Fibroblast of mammary gland (primary cell): ENCODE results near the gene DPM2.

ENCODE experiments used
- DNase-seq: peaks from one replicate; pipeline ENCODE4 v3.0.0-alpha.2; 2010; ENCODE audit warnings: low read depth
- H3K4me3 ChIP-seq: 2 replicates; pipeline ENCODE4 v1.5.1; 2011; ENCODE audit warnings: low read depth, mild to moderate bottlenecking, low read length, moderate library complexity; ENCODE audit not compliant: control insufficient read depth
- CTCF ChIP-seq: conservative IDR thresholded peaks from 2 replicates; pipeline ENCODE4 v1.5.1; 2011; ENCODE audit warnings: low read depth, low read length, inconsistent platforms; ENCODE audit not compliant: control insufficient read depth, insufficient read depth

Gene DPM2

GRCh38 chr9:127980706-127981558 is 43.3 kb upstream of the DPM2 start, which contains the start of gene EEIG1:
Gene EEIG1 (minus strand): TSS chr9:127980989. CDS start chr9:127980137, 852 bp downstream.
- peak; percentile 76 for DNase-seq
- TF ChIP-seq CTCF = no peak
- H3K4me3 ChIP-seq = peak within 1 kb of the TSS; percentile 71

- no peak for TF ChIP-seq CTCF
- no peak for DNase-seq
- peak overlapping the region; percentile 71 for H3K4me3 ChIP-seq
Observed at GRCh38 chr9:127980060-127980705, 42.5 kb upstream of the DPM2 start.

- TF ChIP-seq CTCF = no peak
- peak; percentile 45 for DNase-seq
- H3K4me3 ChIP-seq = peak overlapping the region; percentile 71
Observed at GRCh38 chr9:127979333-127980059, 41.8 kb upstream of the DPM2 start.

DNA sequence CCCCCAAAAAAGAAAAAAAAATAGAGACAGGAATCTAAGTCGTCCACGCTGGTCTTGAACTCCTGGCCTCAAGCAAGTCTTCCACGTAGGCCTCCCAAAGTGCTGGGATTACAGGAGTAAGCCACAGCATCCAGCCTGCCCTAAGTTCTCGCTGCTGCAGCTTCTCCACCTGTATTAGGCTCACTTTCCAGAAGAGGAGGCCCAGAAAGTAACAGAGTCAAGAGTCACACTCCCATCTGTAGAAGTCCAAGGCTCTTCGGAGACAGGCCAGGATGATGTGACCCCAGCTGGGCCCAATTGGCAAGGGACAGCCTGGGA is 41.3 kb upstream of the DPM2 start:
- no peak for TF ChIP-seq CTCF
- DNase-seq = no peak
- H3K4me3 ChIP-seq = peak overlapping the region; percentile 71

DNA sequence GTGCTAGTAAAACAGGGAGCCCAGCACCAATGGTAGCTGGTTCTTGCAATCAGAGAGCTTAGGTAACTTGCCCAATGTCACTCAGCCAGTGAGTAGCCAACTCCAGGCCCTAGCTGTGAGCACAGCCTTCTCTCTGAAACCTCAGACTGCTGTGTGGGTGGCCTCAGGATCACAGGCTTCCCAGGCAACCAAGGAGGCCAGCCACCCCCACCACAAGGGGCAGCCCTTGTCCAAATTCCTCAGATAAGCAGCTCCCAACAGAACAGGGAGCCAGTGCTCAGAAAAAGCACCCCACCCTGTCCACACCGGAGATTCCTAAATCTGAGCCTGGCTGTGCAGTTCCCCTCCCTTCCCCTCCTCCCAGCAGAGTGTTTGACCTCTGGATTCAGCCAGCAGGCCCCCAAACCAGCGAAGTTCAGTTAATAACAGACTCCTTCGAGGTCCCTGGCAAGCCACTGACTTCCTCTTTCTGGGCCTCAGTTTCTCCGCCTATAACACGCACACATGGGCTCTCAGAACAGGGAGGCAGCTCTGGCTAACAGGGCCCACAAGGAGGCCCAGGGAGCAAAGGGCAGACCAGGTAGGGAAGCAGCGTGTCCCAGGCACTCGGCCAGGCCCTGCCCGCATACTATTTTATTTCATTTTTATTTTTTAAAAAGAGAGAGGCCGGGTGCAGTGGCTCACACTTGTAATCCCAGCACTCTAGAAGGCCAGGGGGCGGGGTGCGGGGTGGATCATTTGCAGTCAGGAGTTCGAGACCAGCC is 40.4 kb upstream of the DPM2 start:
- peak; percentile 82 for DNase-seq
- peak; percentile 8 for TF ChIP-seq CTCF
- peak overlapping the region; percentile 71 for H3K4me3 ChIP-seq
